Measurements from ENCODE around the gene EFHC2. TPM values are rescaled to one million over a fixed set of nuclear protein-coding genes. Genes with fewer than 3 reads are reported as not detected.

The EFHC2 gene
- polyA plus RNA-seq, 1 donor from 2014 or later, result 0.22 TPM

DNA sequence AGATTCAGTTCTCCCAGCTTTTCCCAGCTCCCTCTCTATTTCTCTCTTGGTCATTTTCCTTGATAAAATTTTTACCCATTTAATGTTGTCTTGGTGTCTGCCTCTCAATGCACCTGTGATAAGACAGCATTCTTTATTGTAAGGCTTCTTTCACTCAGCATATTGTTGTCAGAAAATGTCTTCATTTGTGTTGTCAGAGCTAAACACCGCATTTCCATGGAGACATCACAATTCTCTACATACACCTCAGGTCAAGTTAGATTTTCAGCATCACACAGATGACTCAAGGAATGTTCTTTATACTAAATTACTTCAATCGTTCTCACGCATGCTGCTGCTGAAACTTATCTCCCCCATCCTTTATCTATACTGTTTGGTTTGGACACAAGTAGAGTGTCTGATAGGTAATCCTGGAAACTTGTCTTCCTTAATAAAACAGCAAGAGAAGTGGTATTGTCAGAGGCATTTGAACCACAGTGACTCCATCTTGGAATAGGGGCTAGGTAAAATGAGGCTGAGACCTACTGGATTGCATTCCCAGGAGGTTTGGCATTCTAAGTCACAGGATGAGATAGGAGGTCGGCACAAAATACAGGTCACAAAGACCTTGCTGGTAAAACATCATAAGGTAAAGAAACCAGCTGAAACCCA lies 41.3 kb upstream of the EFHC2 start:
- Histone ChIP-seq H3K27ac (ENCODE audit: low read length) (peak overlapping the region; percentile 8), H3K9ac (ENCODE audit: low read length) (no peak overlapping the region), H3K4me3 (ENCODE audit: low read length) (no peak overlapping the region), H2AFZ (ENCODE audit: low read depth, low read length) (no peak overlapping the region), H3K4me2 (ENCODE audit: low read length) (no peak overlapping the region), H4K20me1 (ENCODE audit: insufficient read depth) (no peaks in the 10 kb centered on the region), H3K79me2 (replicated peaks; ENCODE audit: insufficient read depth, low read length) (no peaks in the 10 kb centered on the region), H3K36me3 (ENCODE audit: insufficient read depth, low read length) (no peaks in the 10 kb centered on the region), H3K27me3 (ENCODE audit: insufficient read depth, low read depth, low read length) (no peaks in the 10 kb centered on the region), H3K9me3 (ENCODE audit: low read length) (no peaks in the 10 kb centered on the region), H3K9me2 (ENCODE audit: insufficient read depth, low read length) (no peaks in the 10 kb centered on the region), H3F3A (ENCODE audit: insufficient read depth, low read length, poor library complexity, severe bottlenecking) (no peaks in the 10 kb centered on the region)
- TF ChIP-seq EP300 (conservative IDR thresholded peaks at IDR 0.05; ENCODE audit: poor library complexity, severe bottlenecking), result peak; percentile 66
- TF ChIP-seq MXI1 (conservative IDR thresholded peaks at IDR 0.05; ENCODE audit: poor library complexity, severe bottlenecking), result no peak
- TF ChIP-seq TAF1 (IDR thresholded peaks at IDR 0.05; ENCODE audit: low read depth), result no peak

DNA sequence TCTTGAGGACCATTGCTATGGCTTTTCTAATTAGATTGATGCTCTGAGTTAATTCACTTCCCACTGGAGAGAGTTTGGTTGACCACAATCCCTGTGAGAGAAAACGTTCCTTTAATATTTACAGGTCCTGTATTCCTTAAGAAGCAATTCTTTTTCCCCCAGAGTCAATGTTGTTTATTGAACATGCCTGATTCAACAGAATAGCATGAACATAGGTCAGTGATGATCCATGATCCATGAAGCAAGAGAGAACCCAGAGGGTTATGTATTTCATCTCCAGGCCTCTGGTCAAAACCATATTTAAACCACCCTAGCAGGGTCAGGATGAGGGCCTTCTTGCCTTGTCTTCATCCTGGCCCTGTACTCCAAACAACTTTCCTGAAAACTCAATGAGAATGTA lies 39.4 kb upstream of the EFHC2 start:
- Histone ChIP-seq H3K4me2 (ENCODE audit: low read length) (no peak overlapping the region), H4K20me1 (ENCODE audit: insufficient read depth) (no peaks in the 10 kb centered on the region), H3K9me2 (ENCODE audit: insufficient read depth, low read length) (no peaks in the 10 kb centered on the region), H3K27ac (ENCODE audit: low read length) (no peak overlapping the region), H3F3A (ENCODE audit: insufficient read depth, low read length, poor library complexity, severe bottlenecking) (no peaks in the 10 kb centered on the region), H3K79me2 (replicated peaks; ENCODE audit: insufficient read depth, low read length) (no peaks in the 10 kb centered on the region), H3K9ac (ENCODE audit: low read length) (no peak overlapping the region), H2AFZ (ENCODE audit: low read depth, low read length) (no peak overlapping the region), H3K27me3 (ENCODE audit: insufficient read depth, low read depth, low read length) (no peaks in the 10 kb centered on the region), H3K36me3 (ENCODE audit: insufficient read depth, low read length) (no peaks in the 10 kb centered on the region), H3K4me3 (ENCODE audit: low read length) (no peak overlapping the region), H3K9me3 (ENCODE audit: low read length) (no peaks in the 10 kb centered on the region)
- TF ChIP-seq, protein P1, sequence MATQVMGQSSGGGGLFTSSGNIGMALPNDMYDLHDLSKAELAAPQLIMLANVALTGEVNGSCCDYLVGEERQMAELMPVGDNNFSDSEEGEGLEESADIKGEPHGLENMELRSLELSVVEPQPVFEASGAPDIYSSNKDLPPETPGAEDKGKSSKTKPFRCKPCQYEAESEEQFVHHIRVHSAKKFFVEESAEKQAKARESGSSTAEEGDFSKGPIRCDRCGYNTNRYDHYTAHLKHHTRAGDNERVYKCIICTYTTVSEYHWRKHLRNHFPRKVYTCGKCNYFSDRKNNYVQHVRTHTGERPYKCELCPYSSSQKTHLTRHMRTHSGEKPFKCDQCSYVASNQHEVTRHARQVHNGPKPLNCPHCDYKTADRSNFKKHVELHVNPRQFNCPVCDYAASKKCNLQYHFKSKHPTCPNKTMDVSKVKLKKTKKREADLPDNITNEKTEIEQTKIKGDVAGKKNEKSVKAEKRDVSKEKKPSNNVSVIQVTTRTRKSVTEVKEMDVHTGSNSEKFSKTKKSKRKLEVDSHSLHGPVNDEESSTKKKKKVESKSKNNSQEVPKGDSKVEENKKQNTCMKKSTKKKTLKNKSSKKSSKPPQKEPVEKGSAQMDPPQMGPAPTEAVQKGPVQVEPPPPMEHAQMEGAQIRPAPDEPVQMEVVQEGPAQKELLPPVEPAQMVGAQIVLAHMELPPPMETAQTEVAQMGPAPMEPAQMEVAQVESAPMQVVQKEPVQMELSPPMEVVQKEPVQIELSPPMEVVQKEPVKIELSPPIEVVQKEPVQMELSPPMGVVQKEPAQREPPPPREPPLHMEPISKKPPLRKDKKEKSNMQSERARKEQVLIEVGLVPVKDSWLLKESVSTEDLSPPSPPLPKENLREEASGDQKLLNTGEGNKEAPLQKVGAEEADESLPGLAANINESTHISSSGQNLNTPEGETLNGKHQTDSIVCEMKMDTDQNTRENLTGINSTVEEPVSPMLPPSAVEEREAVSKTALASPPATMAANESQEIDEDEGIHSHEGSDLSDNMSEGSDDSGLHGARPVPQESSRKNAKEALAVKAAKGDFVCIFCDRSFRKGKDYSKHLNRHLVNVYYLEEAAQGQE (IDR thresholded peaks at IDR 0.05; ENCODE audit: borderline replicate concordance), result no peak
- TF ChIP-seq EP300 (conservative IDR thresholded peaks at IDR 0.05; ENCODE audit: poor library complexity, severe bottlenecking), result no peak
- no peak for TF ChIP-seq TAF1 (IDR thresholded peaks at IDR 0.05; ENCODE audit: low read depth)
- no peak for TF ChIP-seq MXI1 (conservative IDR thresholded peaks at IDR 0.05; ENCODE audit: poor library complexity, severe bottlenecking)
- TF ChIP-seq SMC3 (conservative IDR thresholded peaks at IDR 0.05; ENCODE audit: poor library complexity), result no peak
- TF ChIP-seq RAD21 (conservative IDR thresholded peaks at IDR 0.05), result no peak
- TF ChIP-seq, protein P2, sequence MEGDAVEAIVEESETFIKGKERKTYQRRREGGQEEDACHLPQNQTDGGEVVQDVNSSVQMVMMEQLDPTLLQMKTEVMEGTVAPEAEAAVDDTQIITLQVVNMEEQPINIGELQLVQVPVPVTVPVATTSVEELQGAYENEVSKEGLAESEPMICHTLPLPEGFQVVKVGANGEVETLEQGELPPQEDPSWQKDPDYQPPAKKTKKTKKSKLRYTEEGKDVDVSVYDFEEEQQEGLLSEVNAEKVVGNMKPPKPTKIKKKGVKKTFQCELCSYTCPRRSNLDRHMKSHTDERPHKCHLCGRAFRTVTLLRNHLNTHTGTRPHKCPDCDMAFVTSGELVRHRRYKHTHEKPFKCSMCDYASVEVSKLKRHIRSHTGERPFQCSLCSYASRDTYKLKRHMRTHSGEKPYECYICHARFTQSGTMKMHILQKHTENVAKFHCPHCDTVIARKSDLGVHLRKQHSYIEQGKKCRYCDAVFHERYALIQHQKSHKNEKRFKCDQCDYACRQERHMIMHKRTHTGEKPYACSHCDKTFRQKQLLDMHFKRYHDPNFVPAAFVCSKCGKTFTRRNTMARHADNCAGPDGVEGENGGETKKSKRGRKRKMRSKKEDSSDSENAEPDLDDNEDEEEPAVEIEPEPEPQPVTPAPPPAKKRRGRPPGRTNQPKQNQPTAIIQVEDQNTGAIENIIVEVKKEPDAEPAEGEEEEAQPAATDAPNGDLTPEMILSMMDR (IDR thresholded peaks at IDR 0.05; ENCODE audit: poor library complexity, severe bottlenecking), result no peak
- no peak for TF ChIP-seq POLR2AphosphoS5 (IDR thresholded peaks at IDR 0.05)
- TF ChIP-seq EZH2 (IDR thresholded peaks at IDR 0.05; ENCODE audit: borderline replicate concordance, insufficient read depth, low read length, poor library complexity, severe bottlenecking), result no peak
